GM12878 (cell line): ENCODE data around the gene PARM1. TPM values are rescaled to one million over a fixed set of nuclear protein-coding genes. Genes with fewer than 3 reads are reported as not detected.

Source experiments
- ATAC-seq: fragments of 200-7000 bp; cut with Tn5 transposase; 3 replicates; pipeline ENCODE4 v1.9.1; 2020; ENCODE audit warnings: mild to moderate bottlenecking, moderate library complexity
- BruUV-seq: library from RNA; stranded (reverse); fragments of 400-500 nt; replicated peaks from 2 replicates; lab custom pipeline; 2021; lab: Mats Ljungman, UMichigan
- CTCF ChIA-PET: fragments of 300-600 bp; sonication (Branson Sonifier 250); formaldehyde crosslinking; extraction: SDS; loops from one replicate; lab custom pipeline; 2021; ENCODE audit warnings: inconsistent platforms; lab: Yijun Ruan, JAX
- POLR2A ChIA-PET: fragments of 350-600 bp; formaldehyde crosslinking; extraction: SDS; loops from one replicate; lab custom pipeline; 2021; ENCODE audit warnings: inconsistent platforms; lab: Charles Lee
- RAD21 ChIA-PET: fragments of 300-600 bp; sonication (Branson Sonifier 250); formaldehyde crosslinking; loops from one replicate; lab custom pipeline; 2023; ENCODE audit warnings: antibody characterized with exemption; ENCODE audit not compliant: unreplicated experiment; lab: Charles Lee
- SMC1A ChIA-PET: fragments of 300-600 bp; sonication (Branson Sonifier 250); formaldehyde crosslinking; loops from one replicate; lab custom pipeline; 2023; ENCODE audit not compliant: unreplicated experiment, uncharacterized antibody; lab: Charles Lee
- DNase-seq: peaks from one replicate; pipeline ENCODE4 v3.0.0-alpha.2; 2011; ENCODE audit warnings: low read depth, low spot score
- FAIRE-seq: peaks from 3 replicates; lab custom pipeline; 2011; peaks lifted over from hg19 to GRCh38; lab: Jason Lieb, UNC
- H2AFZ ChIP-seq: 2 replicates; pipeline ENCODE4 v1.6.0; 2011; ENCODE audit warnings: low read depth, low read length, control low read depth; ENCODE audit not compliant: control insufficient read depth
- H3K27ac ChIP-seq: 2 replicates; pipeline ENCODE4 v1.5.1; 2011; ENCODE audit warnings: control low read depth; ENCODE audit not compliant: control insufficient read depth, insufficient read depth
- H3K27me3 ChIP-seq, 2 experiments: replicated peaks in 1 of 2; 2 replicates each; pipeline versions ENCODE4 v1.6.0 to v1.6.1; 2011; ENCODE audit warnings: low read length in 1 of 2; ENCODE audit not compliant: control insufficient read depth in 2 of 2, insufficient read depth in 2 of 2
- H3K36me3 ChIP-seq, 2 experiments: 2 replicates each; pipeline ENCODE4 v1.5.1; 2011; ENCODE audit warnings: low read length in 1 of 2; ENCODE audit not compliant: control insufficient read depth in 2 of 2, insufficient read depth in 2 of 2
- H3K4me1 ChIP-seq: 2 replicates; pipeline ENCODE4 v1.6.1; 2011; ENCODE audit warnings: mild to moderate bottlenecking, low read length, moderate library complexity, mixed read lengths; ENCODE audit not compliant: control insufficient read depth, insufficient read depth
- H3K4me2 ChIP-seq: 2 replicates; pipeline ENCODE4 v1.6.0; 2011; ENCODE audit warnings: control low read depth; ENCODE audit not compliant: control insufficient read depth, insufficient read depth
- H3K4me3 ChIP-seq: fragments of 200-600 bp; sonication (generic); 2 replicates; pipeline ENCODE4 v1.5.1; 2016
- H3K79me2 ChIP-seq: 2 replicates; pipeline ENCODE4 v1.6.0; 2011; ENCODE audit warnings: low read length; ENCODE audit not compliant: control insufficient read depth, insufficient read depth
- H3K9ac ChIP-seq: 2 replicates; pipeline ENCODE4 v1.8.0; 2011; ENCODE audit warnings: low read length, control low read depth, mixed read lengths; ENCODE audit not compliant: control insufficient read depth, insufficient read depth
- H3K9me3 ChIP-seq: replicated peaks from 3 replicates; pipeline ENCODE4 v1.5.1; 2011; ENCODE audit warnings: mild to moderate bottlenecking, low read length; ENCODE audit not compliant: control insufficient read depth, insufficient read depth
- H4K20me1 ChIP-seq: 2 replicates; pipeline ENCODE4 v1.6.0; 2011; ENCODE audit not compliant: control insufficient read depth, insufficient read depth
- CBX3 ChIP-seq: fragments of 200-600 bp; sonication (generic); IDR thresholded peaks from 2 replicates; pipeline ENCODE4 v1.6.1; 2016; ENCODE audit warnings: low read depth, borderline replicate concordance
- EGR1 ChIP-seq, 2 experiments: IDR thresholded peaks; 1 replicate in 1 of 2; 2 replicates in 1 of 2; pipeline ENCODE4 v1.6.1; 2011 to 2012; ENCODE audit warnings: low read depth in 2 of 2, low read length in 2 of 2, borderline replicate concordance in 1 of 2, mild to moderate bottlenecking in 1 of 2, moderate library complexity in 1 of 2
- JUNB ChIP-seq: IDR thresholded peaks from 2 replicates; pipeline ENCODE4 v1.6.1; 2016; ENCODE audit warnings: antibody characterized with exemption, mild to moderate bottlenecking
- MTA3 ChIP-seq: IDR thresholded peaks from 2 replicates; pipeline ENCODE4 v1.6.1; 2012; ENCODE audit warnings: low read length, inconsistent platforms, borderline replicate concordance
- PKNOX1 ChIP-seq: fragments of 450-650 bp; IDR thresholded peaks from 2 replicates; pipeline ENCODE4 v1.6.1; 2016; ENCODE audit warnings: mild to moderate bottlenecking
- SMAD5 ChIP-seq: IDR thresholded peaks from 2 replicates; pipeline ENCODE4 v1.6.1; 2016; ENCODE audit warnings: antibody characterized with exemption, low read depth
- SPI1 ChIP-seq: IDR thresholded peaks from 2 replicates; pipeline ENCODE4 v1.6.1; 2011; ENCODE audit warnings: low read depth, mild to moderate bottlenecking, low read length, moderate library complexity, borderline replicate concordance; ENCODE audit not compliant: insufficient read depth
- SREBF1 ChIP-seq: IDR thresholded peaks from 2 replicates; pipeline ENCODE4 v1.6.1; 2012; ENCODE audit warnings: mild to moderate bottlenecking, low read length
- WGBS: methylation state at CpG from one replicate; pipeline ENCODE4 v1.1.6; 2016; ENCODE audit warnings: low lambda C conversion rate; ENCODE audit not compliant: insufficient replicate concordance, insufficient coverage; ENCODE audit errors: missing lambda C conversion rate; 5-methylcytosine and 5-hydroxymethylcytosine counted together
- in situ Hi-C: fragments of 300-500 bp; cut with MboI; formaldehyde crosslinking; loops from 9 replicates; pipeline ENCODE4 v1.14.3; 2018; ENCODE audit warnings: mixed read lengths
- intact Hi-C: fragments of 100-400 bp; cut with micrococcal nuclease; formaldehyde crosslinking; loops from one replicate; pipeline ENCODE4 v1.14.2; 2022; ENCODE audit not compliant: unreplicated experiment
- polyA plus RNA-seq, 11 experiments: library from polyadenylated mRNA; depleted of rRNA in 4 of 11; unstranded in 6 of 11; stranded (reverse) in 5 of 11; fragments of >200 nt; fragmentation: Nextera tagmentation in 4 of 11; fragmentation: Illumina TruSeq in 1 of 11; extraction: Ambion mirVana in 4 of 11; extraction: Trizol in 1 of 11; gene quantifications; 1 replicate in 1 of 11; 2 replicates in 10 of 11; pipeline versions ENCODE4 v1.2.1 to v1.2.3, GENCODE V29; 2011 to 2016; ENCODE audit warnings: inconsistent platforms in 2 of 11, missing spikeins in 2 of 11, low read depth in 1 of 11
- total RNA-seq, 4 experiments: library from RNA; depleted of rRNA in 3 of 4; stranded (reverse); fragments of >200 nt in 3 of 4; fragmentation: Illumina TruSeq in 1 of 4; extraction: Trizol in 1 of 4; gene quantifications; 2 replicates each; pipeline versions ENCODE4 v1.2.1 to v1.2.3, GENCODE V29; 2013 to 2021
- TF ChIP-seq, protein P1 (sequence below): IDR thresholded peaks from 2 replicates; pipeline ENCODE4 v1.6.1; 2012; ENCODE audit warnings: low read length, inconsistent platforms

PARM1 gene
- total and polyA plus RNA-seq, 10 of the 15 experiments (the other 5 are each of a cell fraction or from before 2014, with no cell fraction given), result 13.9 to 56.2 (median 41.3) TPM

DNA sequence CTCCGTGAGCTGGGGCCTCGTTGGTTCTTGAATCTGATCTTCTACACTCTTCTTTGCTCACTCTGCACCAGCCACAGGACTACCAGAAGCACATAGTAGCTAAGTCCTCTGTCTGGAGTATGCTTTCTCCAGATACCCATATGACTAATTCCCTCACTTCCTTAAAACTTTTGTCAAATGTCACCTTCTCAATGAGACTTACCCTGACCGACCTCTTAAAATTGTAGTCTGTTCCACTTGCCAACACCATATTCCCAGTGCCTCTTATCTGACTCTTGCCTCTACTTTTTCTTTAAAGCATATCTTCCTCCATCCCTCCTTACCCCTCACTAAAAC lies 10.0 kb downstream of the PARM1 start:
- BruUV-seq, result no TSS peak
- no peak for DNase-seq
- in situ Hi-C loops, result no loop called here
- Histone ChIP-seq H3K4me1 (peaks cover 5% of the 10 kb centered on the region), H3K4me2 (no peak overlapping the region)
- WGBS, result 78% methylated on average over 3 of the region's 3 CpGs
- ChIA-PET RAD21 (interaction anchor here (0.9 to 3.5 kb wide), 9 partner anchors 8 to 547 kb away, joined by 3 to 32 read pairs (median 5); partner anchors contain the start of gene PARM1), POLR2A (interaction anchor here (0.8 to 1.2 kb wide), 2 partner anchors 10 to 61 kb away, joined by 3 to 4 read pairs; no protein-coding TSS in a partner anchor)
- no peak for TF ChIP-seq SMAD5
- TF ChIP-seq EGR1 (IDR thresholded peaks at IDR 0.05; ENCODE audit: borderline replicate concordance in 1 of 2, low read depth in 2 of 2, low read length in 2 of 2), result no peak
- 0 out of 2 replicates have a peak, but pooled peaks have one; percentile 33 for TF ChIP-seq MTA3
- TF ChIP-seq JUNB, result peak; percentile 62
- TF ChIP-seq CBX3, result no peak
- TF ChIP-seq PKNOX1, result no peak
- TF ChIP-seq SREBF1, result no peak
- TF ChIP-seq, protein P1, sequence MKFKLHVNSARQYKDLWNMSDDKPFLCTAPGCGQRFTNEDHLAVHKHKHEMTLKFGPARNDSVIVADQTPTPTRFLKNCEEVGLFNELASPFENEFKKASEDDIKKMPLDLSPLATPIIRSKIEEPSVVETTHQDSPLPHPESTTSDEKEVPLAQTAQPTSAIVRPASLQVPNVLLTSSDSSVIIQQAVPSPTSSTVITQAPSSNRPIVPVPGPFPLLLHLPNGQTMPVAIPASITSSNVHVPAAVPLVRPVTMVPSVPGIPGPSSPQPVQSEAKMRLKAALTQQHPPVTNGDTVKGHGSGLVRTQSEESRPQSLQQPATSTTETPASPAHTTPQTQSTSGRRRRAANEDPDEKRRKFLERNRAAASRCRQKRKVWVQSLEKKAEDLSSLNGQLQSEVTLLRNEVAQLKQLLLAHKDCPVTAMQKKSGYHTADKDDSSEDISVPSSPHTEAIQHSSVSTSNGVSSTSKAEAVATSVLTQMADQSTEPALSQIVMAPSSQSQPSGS, result peak; percentile 19; the same call in 1 of the 2 replicates
- TF ChIP-seq SPI1, result peak; percentile 45; the same call in 1 of the 2 replicates
- TF ChIP-seq, all 136 proteins: peak for 4
- H3K27me3 ChIP-seq, result no peaks in the 10 kb centered on the region; a peak in 1 of 4 replicates
- peaks cover 2% of the 10 kb centered on the region; the same call in 1 of the 2 replicates for H3K79me2 ChIP-seq
- no peak overlapping the region for H3K9ac ChIP-seq
- ATAC-seq (peak; percentile 56), FAIRE-seq (no peak)
- H4K20me1 ChIP-seq, result no peaks in the 10 kb centered on the region
- H3K9me3 ChIP-seq, result no peaks in the 10 kb centered on the region
- no peaks in the 10 kb centered on the region for H3K36me3 ChIP-seq
- no peak overlapping the region for H3K4me3 ChIP-seq
- H3K27ac ChIP-seq, result no peak overlapping the region
- CTCF ChIA-PET, result interaction anchor here (0.7 to 1.5 kb wide), 7 partner anchors 9 to 104 kb away, joined by 3 to 12 read pairs (median 3); no protein-coding TSS in a partner anchor
- H2AFZ ChIP-seq, result no peak overlapping the region
- intact Hi-C loops, result no loop called here
- SMC1A ChIA-PET, result interaction anchor here (1.0 to 3.2 kb wide), 5 partner anchors 9 to 262 kb away, joined by 3 to 36 read pairs (median 4); partner anchors contain the start of gene PARM1
